IMR-90 (cell line): ENCODE results near the gene LGALS13.

Experiments
- BHLHE40 ChIP-seq: fragments of 150-350 bp; IDR thresholded peaks from 2 replicates; pipeline ENCODE4 v1.6.1; 2016; ENCODE audit warnings: mild to moderate bottlenecking, low read depth, low read length
- CEBPB ChIP-seq: IDR thresholded peaks from 2 replicates; pipeline ENCODE4 v1.6.1; 2012; ENCODE audit warnings: low read depth, low read length, improper control_type of control experiment
- FOS ChIP-seq: fragments of 150-350 bp; IDR thresholded peaks from 2 replicates; pipeline ENCODE4 v1.6.1; 2016; ENCODE audit warnings: low read depth, low read length
- MAFK ChIP-seq: IDR thresholded peaks from 2 replicates; pipeline ENCODE4 v1.6.1; 2012; ENCODE audit warnings: low read depth, low read length, improper control_type of control experiment
- MAZ ChIP-seq: IDR thresholded peaks from 2 replicates; pipeline ENCODE4 v1.6.1; 2012; ENCODE audit warnings: low read depth, mild to moderate bottlenecking, low read length, improper control_type of control experiment, moderate library complexity, borderline replicate concordance
- MXI1 ChIP-seq: IDR thresholded peaks from 2 replicates; pipeline ENCODE4 v1.6.1; 2012; ENCODE audit warnings: low read depth, mild to moderate bottlenecking, low read length, moderate library complexity, borderline replicate concordance
- POLR2A ChIP-seq: IDR thresholded peaks from 2 replicates; pipeline ENCODE4 v1.6.1; 2012; ENCODE audit warnings: mild to moderate bottlenecking, low read depth, low read length
- RAD21 ChIP-seq: IDR thresholded peaks from 2 replicates; pipeline ENCODE4 v1.6.1; 2012; ENCODE audit warnings: low read length, improper control_type of control experiment
- RFX5 ChIP-seq: IDR thresholded peaks from 2 replicates; pipeline ENCODE4 v1.8.0; 2012; ENCODE audit warnings: low read depth, mild to moderate bottlenecking, low read length, moderate library complexity
- SMC3 ChIP-seq: fragments of 150-350 bp; IDR thresholded peaks from 2 replicates; pipeline ENCODE4 v1.6.1; 2016; ENCODE audit warnings: low read depth, mild to moderate bottlenecking, antibody characterized with exemption, low read length, moderate library complexity
- TF ChIP-seq, protein P1 (sequence below): fragments of 150-350 bp; IDR thresholded peaks from 2 replicates; pipeline ENCODE4 v1.6.1; 2017; ENCODE audit warnings: mild to moderate bottlenecking, antibody characterized with exemption, low read length, low read depth
- TF ChIP-seq, protein P2 (sequence below): conservative IDR thresholded peaks from 2 replicates; pipeline ENCODE4 v1.5.1; 2012; ENCODE audit warnings: mild to moderate bottlenecking, low read depth, low read length, improper control_type of control experiment
- TF ChIP-seq, protein P3 (sequence below): fragments of 150-350 bp; IDR thresholded peaks from 2 replicates; pipeline ENCODE4 v1.6.1; 2016; ENCODE audit warnings: low read depth, mild to moderate bottlenecking, low read length, moderate library complexity, borderline replicate concordance

DNA sequence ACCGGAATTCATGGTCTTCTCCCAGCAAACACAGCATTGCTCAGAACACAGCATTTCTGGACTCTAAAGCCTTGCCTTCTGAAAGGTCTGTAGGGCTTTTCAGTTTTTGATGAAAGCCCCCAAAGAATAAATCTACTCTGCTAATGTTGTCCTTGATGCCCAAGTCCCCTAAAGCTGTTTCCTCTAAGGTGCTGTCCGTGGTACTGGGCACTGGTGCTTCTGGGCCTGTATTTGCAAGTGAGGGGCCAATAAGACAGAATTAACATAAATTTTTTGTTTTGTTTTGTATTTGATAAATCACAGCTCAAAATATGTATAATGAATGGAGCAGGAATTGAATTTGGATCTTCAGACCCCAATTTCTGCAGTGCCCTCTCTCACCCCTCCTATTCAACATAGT, 12.1 kb upstream of the LGALS13 start:
- TF ChIP-seq, protein P1, sequence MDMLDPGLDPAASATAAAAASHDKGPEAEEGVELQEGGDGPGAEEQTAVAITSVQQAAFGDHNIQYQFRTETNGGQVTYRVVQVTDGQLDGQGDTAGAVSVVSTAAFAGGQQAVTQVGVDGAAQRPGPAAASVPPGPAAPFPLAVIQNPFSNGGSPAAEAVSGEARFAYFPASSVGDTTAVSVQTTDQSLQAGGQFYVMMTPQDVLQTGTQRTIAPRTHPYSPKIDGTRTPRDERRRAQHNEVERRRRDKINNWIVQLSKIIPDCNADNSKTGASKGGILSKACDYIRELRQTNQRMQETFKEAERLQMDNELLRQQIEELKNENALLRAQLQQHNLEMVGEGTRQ, result no peak
- TF ChIP-seq, protein P2, sequence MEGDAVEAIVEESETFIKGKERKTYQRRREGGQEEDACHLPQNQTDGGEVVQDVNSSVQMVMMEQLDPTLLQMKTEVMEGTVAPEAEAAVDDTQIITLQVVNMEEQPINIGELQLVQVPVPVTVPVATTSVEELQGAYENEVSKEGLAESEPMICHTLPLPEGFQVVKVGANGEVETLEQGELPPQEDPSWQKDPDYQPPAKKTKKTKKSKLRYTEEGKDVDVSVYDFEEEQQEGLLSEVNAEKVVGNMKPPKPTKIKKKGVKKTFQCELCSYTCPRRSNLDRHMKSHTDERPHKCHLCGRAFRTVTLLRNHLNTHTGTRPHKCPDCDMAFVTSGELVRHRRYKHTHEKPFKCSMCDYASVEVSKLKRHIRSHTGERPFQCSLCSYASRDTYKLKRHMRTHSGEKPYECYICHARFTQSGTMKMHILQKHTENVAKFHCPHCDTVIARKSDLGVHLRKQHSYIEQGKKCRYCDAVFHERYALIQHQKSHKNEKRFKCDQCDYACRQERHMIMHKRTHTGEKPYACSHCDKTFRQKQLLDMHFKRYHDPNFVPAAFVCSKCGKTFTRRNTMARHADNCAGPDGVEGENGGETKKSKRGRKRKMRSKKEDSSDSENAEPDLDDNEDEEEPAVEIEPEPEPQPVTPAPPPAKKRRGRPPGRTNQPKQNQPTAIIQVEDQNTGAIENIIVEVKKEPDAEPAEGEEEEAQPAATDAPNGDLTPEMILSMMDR, result no peak
- TF ChIP-seq CEBPB, result no peak
- TF ChIP-seq MAFK, result no peak
- TF ChIP-seq POLR2A, result no peak
- TF ChIP-seq MXI1, result no peak
- no peak for TF ChIP-seq FOS
- TF ChIP-seq, protein P3, sequence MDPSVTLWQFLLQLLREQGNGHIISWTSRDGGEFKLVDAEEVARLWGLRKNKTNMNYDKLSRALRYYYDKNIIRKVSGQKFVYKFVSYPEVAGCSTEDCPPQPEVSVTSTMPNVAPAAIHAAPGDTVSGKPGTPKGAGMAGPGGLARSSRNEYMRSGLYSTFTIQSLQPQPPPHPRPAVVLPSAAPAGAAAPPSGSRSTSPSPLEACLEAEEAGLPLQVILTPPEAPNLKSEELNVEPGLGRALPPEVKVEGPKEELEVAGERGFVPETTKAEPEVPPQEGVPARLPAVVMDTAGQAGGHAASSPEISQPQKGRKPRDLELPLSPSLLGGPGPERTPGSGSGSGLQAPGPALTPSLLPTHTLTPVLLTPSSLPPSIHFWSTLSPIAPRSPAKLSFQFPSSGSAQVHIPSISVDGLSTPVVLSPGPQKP, result no peak
- no peak for TF ChIP-seq RFX5
- TF ChIP-seq MAZ, result no peak
- no peak for TF ChIP-seq SMC3
- TF ChIP-seq BHLHE40, result no peak
- TF ChIP-seq RAD21, result no peak
